Stimulated activated CD4-positive, alpha-beta T cell treated with anti-CD3 and anti-CD28 coated beads, Interleukin-12 subunit alpha, Interleukin-12 subunit beta, amount 100 ng/mL, for 24 hours (primary cell): Measurements from ENCODE around the gene ELP1.
"Not testable (repeated sequence)": the region's sequence is repeated elsewhere in the genome, so short reads cannot be mapped to it uniquely, and the experiment has no call there.

Experiments used
- DNase-seq, 2 experiments: peaks; one replicate each; pipeline ENCODE4 v3.0.0-alpha.2; 2020; ENCODE audit warnings: low read depth in 2 of 2

Gene ELP1

GRCh38 chr9:108854094-108854493 is 79.8 kb downstream of the ELP1 start:
- DNase-seq = no peak

GRCh38 chr9:108852079-108852478 is 81.8 kb downstream of the ELP1 start:
- DNase-seq = no peak

GRCh38 chr9:108851138-108851537 is 82.8 kb downstream of the ELP1 start:
- DNase-seq = no peak

DNA sequence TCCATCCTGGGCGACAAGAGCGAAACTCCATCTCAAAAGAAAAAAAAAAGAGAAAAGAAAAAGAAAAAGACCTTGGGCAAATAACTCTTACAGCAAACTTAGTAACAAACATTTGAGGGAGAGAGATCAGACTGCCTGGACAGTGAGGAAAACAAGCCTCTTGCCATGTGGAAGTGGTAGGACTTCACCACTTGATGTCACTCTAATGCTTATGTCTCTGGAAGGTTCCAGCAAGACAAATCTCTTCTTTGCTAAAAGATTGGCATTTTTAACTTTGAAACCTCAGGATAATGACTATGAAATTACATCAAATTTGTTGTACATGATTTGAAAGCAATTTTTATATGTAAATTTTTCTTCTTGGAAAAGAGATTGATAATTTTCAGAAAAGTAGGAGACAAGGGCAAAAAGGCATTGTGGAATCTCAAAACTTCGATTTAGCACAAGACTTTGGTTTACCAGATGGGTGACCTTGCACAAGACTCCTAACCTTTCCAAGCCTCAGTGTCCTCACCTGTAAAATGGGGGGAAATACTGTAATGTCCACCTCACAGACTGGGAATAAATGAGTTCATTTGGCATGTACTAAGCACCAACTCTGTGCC is 83.5 kb downstream of the ELP1 start:
- DNase-seq = no peak

DNA sequence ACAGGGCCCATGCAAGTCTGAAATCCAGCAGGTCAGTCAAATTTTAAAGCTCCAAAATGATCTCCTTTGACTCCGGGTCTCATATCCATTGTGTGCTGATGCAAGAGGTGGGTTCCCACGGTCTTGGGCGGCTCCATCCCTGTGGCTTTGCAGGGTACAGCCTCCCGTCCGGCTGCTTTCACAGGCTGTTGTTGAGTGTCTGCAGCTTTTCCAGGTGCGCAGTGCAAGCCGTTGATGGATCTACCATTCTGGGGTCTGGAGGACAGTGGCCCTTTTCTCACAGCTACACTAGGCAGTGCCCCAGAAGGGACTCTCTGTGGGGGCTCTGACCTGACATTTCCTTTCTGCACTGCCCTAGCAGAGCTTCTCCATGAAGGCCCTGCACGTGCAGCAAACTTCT is 85.6 kb downstream of the ELP1 start:
- not testable (repeated sequence) for DNase-seq

DNA sequence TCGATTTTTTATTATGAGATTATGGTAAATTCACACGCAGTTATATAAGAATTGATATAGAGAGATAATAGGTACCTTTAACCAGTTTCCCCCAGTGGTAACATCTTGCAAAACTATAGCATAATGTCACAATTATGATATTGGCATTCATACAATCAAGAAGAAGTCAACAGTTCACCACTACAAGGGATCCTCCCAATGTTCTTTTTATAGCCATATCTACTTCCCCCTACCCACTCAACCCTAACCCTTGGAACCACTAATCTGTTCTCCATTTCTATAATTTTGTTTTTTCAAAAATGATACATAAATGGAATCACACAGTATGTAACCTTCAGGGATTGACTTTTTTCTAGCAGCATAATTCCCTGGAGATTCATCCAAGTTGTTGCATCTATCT is 88.0 kb downstream of the ELP1 start:
- DNase-seq = no peak

DNA sequence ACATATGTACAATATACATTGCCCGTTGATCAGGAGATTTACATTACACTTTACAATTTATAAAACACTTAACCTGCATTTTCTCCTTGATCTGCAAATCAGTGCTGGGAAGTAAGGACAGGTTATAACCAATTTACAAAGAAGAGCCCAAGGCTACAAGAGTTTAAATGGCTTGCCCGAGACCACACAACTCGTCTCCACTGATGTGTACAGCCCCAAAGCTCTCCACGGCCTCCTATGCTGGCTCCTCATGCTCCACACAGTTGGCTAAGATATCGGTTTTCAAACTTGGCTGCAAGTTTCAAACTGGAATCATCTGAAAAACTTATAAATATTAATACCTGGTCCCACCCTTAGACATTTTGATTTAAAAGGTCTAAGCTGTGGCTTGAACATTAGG is 88.4 kb downstream of the ELP1 start:
- DNase-seq = no peak

DNA sequence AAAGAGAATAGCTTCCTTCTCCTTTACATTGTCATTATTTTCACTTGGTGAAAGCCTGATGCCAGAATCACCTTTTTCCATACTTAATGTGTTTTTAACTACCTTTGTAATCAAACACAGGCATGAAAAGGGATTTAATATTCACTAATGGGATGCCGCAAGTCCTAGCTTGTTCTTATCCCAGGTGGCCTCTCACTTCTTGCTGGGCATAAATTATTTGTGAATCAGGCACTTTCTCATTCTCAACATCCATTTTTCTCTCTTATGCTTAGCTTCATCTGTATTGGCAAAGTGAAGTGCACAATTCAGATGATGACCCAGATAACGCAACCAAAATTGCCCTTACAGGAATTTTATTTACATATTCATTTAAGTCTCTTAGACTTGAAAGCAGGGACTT is 89.1 kb downstream of the ELP1 start:
- no peak for DNase-seq

DNA sequence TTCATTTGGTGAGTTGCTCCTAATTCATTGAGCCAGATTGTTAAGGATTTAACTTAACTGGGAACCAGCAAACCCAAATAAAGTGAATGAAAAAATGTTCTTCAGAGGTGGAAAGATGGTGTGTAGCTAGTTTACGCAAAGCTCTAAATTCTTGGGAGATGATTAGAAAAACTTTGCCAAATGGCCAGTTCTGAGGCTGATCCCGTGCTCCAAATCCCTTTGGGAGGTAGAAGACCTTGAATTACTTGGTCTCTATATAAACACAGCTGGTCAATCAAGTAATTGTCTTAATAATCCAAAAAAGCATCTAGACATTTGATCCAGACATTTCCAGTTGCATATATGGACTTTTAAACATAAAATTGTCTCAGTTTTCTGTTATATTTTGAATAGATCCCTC is 89.5 kb downstream of the ELP1 start:
- DNase-seq = no peak

GRCh38 chr9:108842610-108843295 is 91.2 kb downstream of the ELP1 start:
- DNase-seq = peak in 1 of 2 experiments; percentile 0

DNA sequence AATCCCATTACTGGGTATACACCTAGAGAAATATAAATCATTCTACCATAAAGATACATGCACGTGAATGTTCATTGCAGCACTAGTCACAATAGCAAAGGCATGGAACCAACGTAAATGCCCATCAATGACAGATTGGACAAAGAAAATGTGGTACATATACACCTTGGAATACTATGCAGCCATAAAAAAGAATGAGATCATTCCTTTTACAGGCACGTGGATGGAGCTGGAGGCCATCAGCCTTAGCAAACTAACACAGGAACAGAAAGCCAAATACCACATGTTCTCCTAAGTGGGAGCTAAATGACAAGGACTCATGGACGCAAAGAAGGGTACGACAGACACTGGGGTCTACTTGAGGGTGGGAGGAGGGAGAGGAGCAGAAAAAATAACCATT is 94.4 kb downstream of the ELP1 start:
- DNase-seq = not testable (repeated sequence)

DNA sequence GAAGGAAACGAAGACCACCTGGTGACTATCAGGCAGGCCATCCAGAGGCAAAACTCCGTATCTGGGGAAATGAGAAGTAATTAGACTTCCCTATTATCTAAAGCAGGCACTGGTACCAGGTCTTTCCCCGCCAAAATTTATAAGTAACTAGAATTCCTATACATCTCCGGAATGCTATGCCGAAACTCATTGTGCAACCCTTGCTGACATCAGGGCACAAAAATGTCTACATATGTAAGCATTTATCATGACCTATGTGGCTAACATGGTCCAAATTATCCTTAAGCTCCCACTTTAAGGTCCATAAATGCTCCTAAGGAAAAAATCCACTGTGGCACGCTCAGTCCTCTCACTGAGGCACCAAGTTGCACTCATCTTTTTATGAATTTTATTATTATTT is 95.9 kb downstream of the ELP1 start:
- no peak for DNase-seq

DNA sequence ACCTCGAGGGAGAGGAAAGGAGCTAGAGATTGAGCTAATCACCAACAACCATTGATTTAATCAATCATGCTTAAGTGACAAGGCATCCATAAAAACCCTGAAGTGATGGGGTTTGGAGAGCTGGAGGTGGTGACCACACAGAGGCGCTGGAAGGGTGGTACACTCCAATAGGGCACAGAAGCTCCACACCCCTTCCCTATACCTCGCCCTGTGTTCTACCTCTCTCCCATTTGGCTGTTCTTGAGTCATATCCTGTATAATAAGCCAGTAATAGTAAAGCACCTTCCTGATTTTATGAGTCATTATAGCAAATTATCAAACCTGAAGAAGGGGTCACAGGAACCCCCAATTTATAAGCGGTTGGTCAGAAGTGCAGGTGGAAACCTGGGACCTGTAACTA is 96.4 kb downstream of the ELP1 start:
- DNase-seq = no peak

- DNase-seq = no peak
Measured at GRCh38 chr9:108836781-108837180, 97.1 kb downstream of the ELP1 start.

- DNase-seq = no peak
Measured at GRCh38 chr9:108836319-108836718, 97.6 kb downstream of the ELP1 start.

GRCh38 chr9:108835831-108836230 is 98.1 kb downstream of the ELP1 start:
- DNase-seq = no peak

DNA sequence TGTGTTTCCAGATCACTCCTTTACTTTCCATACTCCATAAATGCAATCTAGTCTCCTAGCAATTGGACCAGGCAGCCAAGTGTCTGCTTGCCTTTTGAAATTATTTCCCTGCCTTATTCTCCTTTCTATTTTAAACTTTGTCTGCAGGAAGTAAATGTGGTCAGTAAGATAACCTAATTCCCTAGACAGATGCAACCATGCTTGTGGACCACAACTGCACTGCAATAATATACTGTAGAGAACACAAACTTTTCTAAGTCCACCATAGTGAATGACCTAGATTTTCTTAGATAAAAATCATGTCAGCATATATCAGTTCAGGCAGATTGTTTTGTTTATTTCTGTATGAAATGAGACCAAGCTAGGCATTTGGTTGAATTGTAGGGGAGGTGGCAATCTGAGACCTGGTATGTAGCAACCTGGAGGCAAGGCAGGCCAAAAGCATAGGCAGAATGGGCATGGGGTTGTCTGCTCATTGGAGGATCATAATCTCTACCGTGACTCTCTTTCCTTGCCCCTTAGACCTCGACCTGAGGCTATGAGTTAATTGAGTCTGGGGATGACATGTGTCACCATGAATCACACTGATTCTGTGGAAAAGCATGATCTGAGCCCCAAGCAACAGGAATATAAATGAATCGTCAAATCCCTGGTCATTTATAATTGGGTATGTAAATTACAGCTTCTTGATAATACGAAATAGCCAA is 98.8 kb downstream of the ELP1 start:
- no peak for DNase-seq

DNA sequence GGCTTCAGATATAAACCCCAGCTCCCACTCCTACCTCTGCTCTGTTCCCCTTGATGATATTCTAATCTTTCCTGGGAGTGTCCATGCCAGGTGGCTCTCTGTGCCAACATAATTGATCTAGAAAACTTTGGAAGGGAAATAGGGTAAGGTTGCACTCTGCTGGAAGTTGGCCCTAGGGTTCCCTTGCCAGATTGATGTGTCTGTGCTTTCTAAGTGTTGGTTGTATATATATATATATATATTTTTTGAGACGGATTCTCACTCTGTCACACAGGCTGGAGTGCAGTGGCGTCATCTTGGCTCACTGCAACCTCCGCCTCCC is 101.8 kb downstream of the ELP1 start:
- DNase-seq = no peak

GRCh38 chr9:108831496-108832178 is 102.3 kb downstream of the ELP1 start:
- no peak for DNase-seq

DNA sequence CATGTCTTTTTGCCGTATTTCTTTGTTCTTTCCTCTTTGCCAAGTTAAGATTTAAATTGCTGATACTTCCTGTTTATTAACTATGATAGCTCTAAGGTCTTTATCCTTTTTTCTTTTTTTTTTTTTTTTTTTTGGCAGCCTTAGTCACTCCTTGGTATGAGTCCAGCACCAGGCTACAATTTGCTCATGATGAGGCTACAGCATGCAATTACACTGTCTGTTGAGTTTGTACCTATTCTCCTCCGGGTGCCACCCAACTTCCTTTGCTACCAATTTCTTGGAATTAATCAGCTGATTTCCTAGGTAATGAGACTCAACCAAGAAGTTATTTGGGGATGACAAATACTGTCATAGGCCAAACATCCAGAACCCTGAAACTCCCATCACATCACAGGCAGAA is 103.7 kb downstream of the ELP1 start:
- DNase-seq = no peak

GRCh38 chr9:108823829-108824228 is 110.1 kb downstream of the ELP1 start:
- no peak for DNase-seq
